ENCODE measurements around the gene GPC3. TPM values are rescaled to one million over a fixed set of nuclear protein-coding genes. Genes with fewer than 3 reads are reported as not detected.
"Not testable (repeated sequence)": the region's sequence is repeated elsewhere in the genome, so short reads cannot be mapped to it uniquely, and the experiment has no call there.

The GPC3 gene
- total RNA-seq, 1 donor = not detected

GRCh38 chrX:134020910-134021309 is 35.5 kb upstream of the GPC3 start:
- TF ChIP-seq CTCF (IDR thresholded peaks at IDR 0.05; ENCODE audit: insufficient read depth, low read depth, low read length) = no peak
- no peak overlapping the region for H3K4me3 ChIP-seq (ENCODE audit: low read depth, low read length)
- no peak for DNase-seq (ENCODE audit: low read depth)

GRCh38 chrX:134019567-134020206 is 34.3 kb upstream of the GPC3 start:
- DNase-seq (ENCODE audit: low read depth) = no peak
- no peak overlapping the region for H3K4me3 ChIP-seq (ENCODE audit: low read depth, low read length)
- TF ChIP-seq CTCF (IDR thresholded peaks at IDR 0.05; ENCODE audit: insufficient read depth, low read depth, low read length) = no peak

GRCh38 chrX:134016309-134016708 is 30.9 kb upstream of the GPC3 start:
- H3K4me3 ChIP-seq (ENCODE audit: low read depth, low read length); DNase-seq (ENCODE audit: low read depth): not testable (repeated sequence)

GRCh38 chrX:134015510-134015909 is 30.1 kb upstream of the GPC3 start:
- not testable (repeated sequence) for H3K4me3 ChIP-seq (ENCODE audit: low read depth, low read length); DNase-seq (ENCODE audit: low read depth)

GRCh38 chrX:134013524-134013923 is 28.1 kb upstream of the GPC3 start:
- DNase-seq (ENCODE audit: low read depth) = no peak
- TF ChIP-seq CTCF (IDR thresholded peaks at IDR 0.05; ENCODE audit: insufficient read depth, low read depth, low read length) = no peak
- H3K4me3 ChIP-seq (ENCODE audit: low read depth, low read length) = no peak overlapping the region

GRCh38 chrX:134013092-134013497 is 27.7 kb upstream of the GPC3 start:
- no peak for TF ChIP-seq CTCF (IDR thresholded peaks at IDR 0.05; ENCODE audit: insufficient read depth, low read depth, low read length)
- H3K4me3 ChIP-seq (ENCODE audit: low read depth, low read length) = no peak overlapping the region
- peak; percentile 35 for DNase-seq (ENCODE audit: low read depth)

- DNase-seq (ENCODE audit: low read depth) = no peak
- no peak overlapping the region for H3K4me3 ChIP-seq (ENCODE audit: low read depth, low read length)
- TF ChIP-seq CTCF (IDR thresholded peaks at IDR 0.05; ENCODE audit: insufficient read depth, low read depth, low read length) = no peak
Measured at GRCh38 chrX:134010690-134011089, 25.3 kb upstream of the GPC3 start.

- no peak for TF ChIP-seq CTCF (IDR thresholded peaks at IDR 0.05; ENCODE audit: insufficient read depth, low read depth, low read length)
- DNase-seq (ENCODE audit: low read depth) = no peak
- no peak overlapping the region for H3K4me3 ChIP-seq (ENCODE audit: low read depth, low read length)
Measured at GRCh38 chrX:134007716-134008115, 22.3 kb upstream of the GPC3 start.
